Ovary (tissue), 3 donors: ENCODE data around the gene KLHL41.

Source experiments
- CTCF ChIP-seq, 3 donors: fragments of 450-650 bp in 2 of 3; fragments of 200-600 bp in 1 of 3; IDR thresholded peaks; one replicate each; pipeline versions ENCODE4 v1.5.1 to v1.8.0; 2016 to 2022; ENCODE audit warnings: antibody characterized with exemption in 3 of 3, mild to moderate bottlenecking in 1 of 3
- EP300 ChIP-seq: sonication (generic); formaldehyde crosslinking; IDR thresholded peaks from one replicate; pipeline ENCODE4 v1.6.1; 2017; ENCODE audit warnings: antibody characterized with exemption
- POLR2A ChIP-seq: fragments of 450-650 bp; IDR thresholded peaks from one replicate; pipeline ENCODE4 v1.6.1; 2017; ENCODE audit warnings: antibody characterized with exemption, mild to moderate bottlenecking, moderate library complexity
- donor health status: DM: no; HTN: no; CAD: no.

GRCh38 chr2:169464466-169464865 is 45.0 kb upstream of the KLHL41 start:
- TF ChIP-seq CTCF (IDR thresholded peaks at IDR 0.05) = no peak
- no peak for TF ChIP-seq POLR2A
- no peak for TF ChIP-seq EP300
